ENCODE data around the gene PARS2. TPM values are rescaled to one million over a fixed set of nuclear protein-coding genes. Genes with fewer than 3 reads are reported as not detected.

PARS2 gene
- total and polyA plus RNA-seq, 12 donors, result 0.80 to 5.6 (median 4.1) TPM

GRCh38 chr1:54763816-54764132, 549 bp downstream of the PARS2 start:
- TF ChIP-seq, protein P1, sequence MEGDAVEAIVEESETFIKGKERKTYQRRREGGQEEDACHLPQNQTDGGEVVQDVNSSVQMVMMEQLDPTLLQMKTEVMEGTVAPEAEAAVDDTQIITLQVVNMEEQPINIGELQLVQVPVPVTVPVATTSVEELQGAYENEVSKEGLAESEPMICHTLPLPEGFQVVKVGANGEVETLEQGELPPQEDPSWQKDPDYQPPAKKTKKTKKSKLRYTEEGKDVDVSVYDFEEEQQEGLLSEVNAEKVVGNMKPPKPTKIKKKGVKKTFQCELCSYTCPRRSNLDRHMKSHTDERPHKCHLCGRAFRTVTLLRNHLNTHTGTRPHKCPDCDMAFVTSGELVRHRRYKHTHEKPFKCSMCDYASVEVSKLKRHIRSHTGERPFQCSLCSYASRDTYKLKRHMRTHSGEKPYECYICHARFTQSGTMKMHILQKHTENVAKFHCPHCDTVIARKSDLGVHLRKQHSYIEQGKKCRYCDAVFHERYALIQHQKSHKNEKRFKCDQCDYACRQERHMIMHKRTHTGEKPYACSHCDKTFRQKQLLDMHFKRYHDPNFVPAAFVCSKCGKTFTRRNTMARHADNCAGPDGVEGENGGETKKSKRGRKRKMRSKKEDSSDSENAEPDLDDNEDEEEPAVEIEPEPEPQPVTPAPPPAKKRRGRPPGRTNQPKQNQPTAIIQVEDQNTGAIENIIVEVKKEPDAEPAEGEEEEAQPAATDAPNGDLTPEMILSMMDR (IDR thresholded peaks at IDR 0.05), result no peak
- 2 to 3% methylated on average over 11 of the region's 11 CpGs for WGBS, 2 donors
- Histone ChIP-seq H3K4me3 (peak overlapping the region; percentile 45 to 97 (median 78)), H3K9me3 (no peaks in the 10 kb centered on the region), H3K36me3 (peaks cover 0 to 6% (median 0%) of the 10 kb centered on the region in 9 donors), H3K27ac (peak overlapping the region in 8 of 10 donors; percentile 8 to 81 (median 71)), H3K4me1 (peaks cover 0 to 19% (median 13%) of the 10 kb centered on the region in 9 donors), H3K27me3 (no peaks in the 10 kb centered on the region)
- DNase-seq (no peak), ATAC-seq (peak in 1 of 8 donors; percentile 1)
- intact Hi-C loops (cut with DNase I), result no loop called here

DNA sequence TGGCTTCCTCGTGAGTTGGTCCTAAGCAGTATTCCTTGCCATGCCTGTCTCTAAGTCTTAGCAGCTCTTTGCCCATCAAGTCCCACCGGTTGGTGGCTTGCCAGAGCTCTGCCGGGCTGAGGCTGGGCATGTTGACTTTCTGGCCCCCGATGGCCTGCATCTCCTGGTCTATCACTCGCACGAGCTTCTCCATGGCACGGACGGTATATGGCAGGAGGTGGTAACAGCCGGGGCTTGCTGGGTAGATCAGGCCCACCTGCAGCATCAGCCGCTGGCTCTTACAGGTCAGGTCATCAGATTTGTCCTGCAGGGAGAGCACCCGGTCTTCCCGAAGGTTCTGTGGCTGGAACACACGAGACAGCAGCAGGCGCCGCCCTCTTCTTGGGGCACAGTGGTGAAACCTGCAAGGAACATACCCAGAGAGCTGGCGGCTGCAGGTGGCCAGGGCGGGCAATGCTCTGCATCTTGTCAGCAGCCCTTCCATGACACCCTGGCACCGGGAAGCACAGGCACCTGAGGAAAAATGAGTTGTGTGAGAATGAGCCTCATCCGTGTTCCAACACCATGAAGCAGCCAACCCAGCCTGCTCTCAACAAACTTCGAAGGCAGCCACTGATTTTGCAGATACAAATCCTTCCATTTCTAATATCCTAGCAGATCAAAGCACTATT, 5.5 kb downstream of the PARS2 start:
- intact Hi-C loops (cut with DNase I), result loop anchor here in 1 of 10 donors (10.0 kb wide), 1 partner anchor 56 kb away; no protein-coding TSS in a partner anchor
- TF ChIP-seq, protein P1 (IDR thresholded peaks at IDR 0.05), result no peak
- no peak overlapping the region for H3K27ac ChIP-seq
- no peak for ATAC-seq
- H3K4me1 ChIP-seq, result peaks cover 0 to 13% (median 8%) of the 10 kb centered on the region in 9 donors
- no peaks in the 10 kb centered on the region for H3K27me3 ChIP-seq
- WGBS, 2 donors, result 91% methylated on average over 20 of the region's 20 CpGs
- no peak for DNase-seq
- no peak overlapping the region for H3K4me3 ChIP-seq
- H3K36me3 ChIP-seq, result peaks cover 0 to 37% (median 13%) of the 10 kb centered on the region in 9 donors
- no peaks in the 10 kb centered on the region for H3K9me3 ChIP-seq

DNA sequence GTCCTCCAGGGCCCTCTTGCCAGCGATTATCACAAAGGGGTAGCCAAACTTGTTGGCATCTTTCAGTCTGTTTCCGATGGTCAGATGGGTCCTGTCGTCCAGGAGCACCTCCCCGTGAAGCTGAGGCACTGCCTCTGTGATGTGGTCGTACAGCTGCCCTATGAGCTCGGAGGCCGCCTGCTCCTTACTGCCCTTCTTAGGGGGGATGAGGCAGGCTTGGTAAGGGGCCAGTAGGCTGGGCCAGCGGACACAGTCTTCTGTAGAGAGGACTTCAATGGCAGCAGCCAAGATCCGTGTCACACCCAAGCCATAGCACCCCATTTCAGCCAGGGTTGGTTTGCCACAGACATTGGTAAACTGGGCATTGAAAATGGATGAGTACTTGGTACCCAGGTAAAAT, 6.5 kb downstream of the PARS2 start:
- peaks cover 0 to 3% (median 0%) of the 10 kb centered on the region in 9 donors for H3K4me1 ChIP-seq

DNA sequence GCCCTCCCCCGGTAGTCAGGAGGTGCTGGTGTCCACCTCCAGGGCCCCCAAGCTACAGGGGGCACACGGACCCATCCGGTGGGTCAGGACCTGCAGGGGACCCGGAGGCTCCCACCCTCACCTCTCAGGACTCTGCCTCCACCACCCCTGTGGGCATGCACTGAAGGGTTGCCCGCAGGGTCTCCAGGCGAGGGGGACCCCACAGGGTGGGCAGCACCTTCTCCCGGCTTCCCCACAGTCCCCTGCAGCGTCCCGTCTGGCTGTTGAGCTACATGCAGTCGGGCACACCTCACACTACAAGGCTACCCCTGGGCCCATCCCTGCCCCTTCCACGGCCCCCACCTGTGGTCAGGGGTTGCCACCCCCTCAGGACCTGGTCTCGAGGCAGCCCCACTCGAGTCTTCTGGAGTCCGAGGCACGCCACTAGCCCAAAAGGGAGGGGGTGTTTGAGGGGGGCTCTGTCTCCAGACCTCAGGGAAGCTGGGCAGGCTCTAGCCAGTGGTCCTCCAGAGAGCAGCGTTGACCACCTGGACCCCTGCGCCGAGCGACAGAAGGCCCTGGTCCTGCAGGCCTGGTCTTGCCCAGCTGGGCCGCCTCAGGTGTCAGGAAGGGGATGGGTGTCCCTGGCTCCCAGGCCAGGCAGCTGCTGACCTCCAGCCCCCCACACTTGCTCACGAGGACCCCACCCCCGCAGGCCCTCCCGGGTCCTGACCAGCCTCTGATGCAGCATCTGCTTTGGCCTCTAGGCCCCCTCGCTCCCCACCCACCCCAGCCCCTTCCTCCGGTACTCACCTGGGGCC, 9.6 kb downstream of the PARS2 start:
- Histone ChIP-seq H3K27me3 (no peaks in the 10 kb centered on the region), H3K4me1 (no peaks in the 10 kb centered on the region), H3K9me3 (no peaks in the 10 kb centered on the region), H3K36me3 (peaks cover 0 to 37% (median 13%) of the 10 kb centered on the region in 9 donors), H3K27ac (no peak overlapping the region), H3K4me3 (no peak overlapping the region)
- ATAC-seq (peak in 3 of 8 donors; percentile 16 to 25 (median 20)), DNase-seq (no peak)
- TF ChIP-seq, protein P1 (IDR thresholded peaks at IDR 0.05), result no peak
- intact Hi-C loops (cut with DNase I), result loop anchor here in 1 of 10 donors (10.0 kb wide), 1 partner anchor 60 kb away; no protein-coding TSS in a partner anchor
- 92 to 93% methylated on average over 25 of the region's 25 CpGs for WGBS, 2 donors

More for the DNA sequence above, 6.5 kb downstream of the PARS2 start:
- TF ChIP-seq, protein P1 (IDR thresholded peaks at IDR 0.05), result no peak
- intact Hi-C loops (cut with DNase I), result loop anchor here in 1 of 10 donors (10.0 kb wide), 1 partner anchor 57 kb away; no protein-coding TSS in a partner anchor
- no peaks in the 10 kb centered on the region for H3K27me3 ChIP-seq
- no peak overlapping the region for H3K4me3 ChIP-seq
- DNase-seq (no peak), ATAC-seq (no peak)
- peaks cover 0 to 37% (median 13%) of the 10 kb centered on the region in 9 donors for H3K36me3 ChIP-seq
- WGBS, 2 donors, result 95 to 96% methylated on average over 9 of the region's 9 CpGs
- no peak overlapping the region for H3K27ac ChIP-seq
- H3K9me3 ChIP-seq, result no peaks in the 10 kb centered on the region

Measured in heart right ventricle (tissue), 16 donors.